HG03558 (cell line): ENCODE results near the gene PPP1R2.
"Not testable (repeated sequence)": the region's sequence is repeated elsewhere in the genome, so short reads cannot be mapped to it uniquely, and the experiment has no call there.

Source experiments
- ATAC-seq: cut with Tn5 transposase; IDR thresholded peaks from one replicate; pipeline ENCODE4 v1.9.1; 2021; ENCODE audit warnings: moderate number of reproducible peaks; ENCODE audit not compliant: unreplicated experiment; ENCODE audit errors: extremely low read depth

Gene PPP1R2

GRCh38 chr3:195542698-195543499 is at the start of gene PPP1R2:
TSS of gene PPP1R2 (minus strand) at chr3:195543325. CDS start at chr3:195543025, 300 bp downstream.
- ATAC-seq: peak; percentile 39

- no peak for ATAC-seq
Observed at GRCh38 chr3:195591852-195592251, 48.7 kb upstream of the PPP1R2 start.

GRCh38 chr3:195591220-195591619 is 48.1 kb upstream of the PPP1R2 start:
- ATAC-seq: no peak

- ATAC-seq: not testable (repeated sequence)
Observed at GRCh38 chr3:195590381-195590780, 47.3 kb upstream of the PPP1R2 start.

GRCh38 chr3:195589796-195590195 is 46.7 kb upstream of the PPP1R2 start:
- ATAC-seq: not testable (repeated sequence)

GRCh38 chr3:195587824-195588223 is 44.7 kb upstream of the PPP1R2 start:
- no peak for ATAC-seq

GRCh38 chr3:195587406-195587805 is 44.3 kb upstream of the PPP1R2 start:
- no peak for ATAC-seq

- no peak for ATAC-seq
Observed at GRCh38 chr3:195584543-195584870, 41.4 kb upstream of the PPP1R2 start.

GRCh38 chr3:195583831-195584542 is 40.9 kb upstream of the PPP1R2 start, which contains the start of gene APOD:
TSS of gene APOD (minus strand) at chr3:195583940. CDS start at chr3:195579461, 4,479 bp downstream.
- no peak for ATAC-seq

GRCh38 chr3:195582947-195583346 is 39.8 kb upstream of the PPP1R2 start:
- no peak for ATAC-seq

GRCh38 chr3:195580744-195581443 is 37.8 kb upstream of the PPP1R2 start:
- no peak for ATAC-seq

GRCh38 chr3:195579281-195579680 is 36.2 kb upstream of the PPP1R2 start:
- no peak for ATAC-seq

- ATAC-seq: no peak
Observed at GRCh38 chr3:195578565-195578964, 35.4 kb upstream of the PPP1R2 start.

- ATAC-seq: no peak
Observed at GRCh38 chr3:195577645-195578177, 34.6 kb upstream of the PPP1R2 start.

GRCh38 chr3:195574497-195575304 is 31.6 kb upstream of the PPP1R2 start:
- no peak for ATAC-seq

GRCh38 chr3:195573611-195574496 is 30.7 kb upstream of the PPP1R2 start:
- ATAC-seq: no peak

- ATAC-seq: no peak
Observed at GRCh38 chr3:195571361-195571760, 28.2 kb upstream of the PPP1R2 start.

- ATAC-seq: no peak
Observed at GRCh38 chr3:195570912-195571311, 27.8 kb upstream of the PPP1R2 start.

GRCh38 chr3:195570344-195570743 is 27.2 kb upstream of the PPP1R2 start:
- ATAC-seq: no peak
